HCT116 (cell line): ENCODE data around the gene GINS3. TPM values are rescaled to one million over a fixed set of nuclear protein-coding genes. Genes with fewer than 3 reads are reported as not detected.

ENCODE experiments used
- ATAC-seq: fragments of 200-7000 bp; cut with Tn5 transposase; 2 replicates; pipeline ENCODE4 v1.9.1; 2020; ENCODE audit warnings: mild to moderate bottlenecking, moderate library complexity
- BruUV-seq: library from RNA; stranded (reverse); fragments of 400-500 nt; replicated peaks from 2 replicates; lab custom pipeline; 2021; lab: Mats Ljungman, UMichigan
- CTCF ChIA-PET: fragments of 300-600 bp; sonication (Branson Sonifier 250); formaldehyde crosslinking; loops from one replicate; lab custom pipeline; 2021; ENCODE audit warnings: antibody characterized with exemption; lab: Charles Lee
- POLR2A ChIA-PET: fragments of 300-600, 350-600 bp; sonication (Branson Sonifier 250); formaldehyde crosslinking; loops from one replicate; lab custom pipeline; 2021; ENCODE audit warnings: antibody characterized with exemption; lab: Charles Lee
- RAD21 ChIA-PET, 2 experiments: fragments of 300-600 bp; sonication (Branson Sonifier 250); formaldehyde crosslinking; loops; one replicate each; lab custom pipeline; 2023; ENCODE audit warnings: low total read pairs in 2 of 2; ENCODE audit not compliant: uncharacterized antibody in 2 of 2, unreplicated experiment in 2 of 2, low non-redundant PET in 1 of 2; lab: Charles Lee
- DNase-seq: peaks from one replicate; pipeline ENCODE4 v3.0.0-alpha.2; 2010; ENCODE audit warnings: low read depth, low spot score
- H2AFZ ChIP-seq: fragments of 200-600 bp; shearing (Covaris generic), sonication (generic); 2 replicates; pipeline ENCODE4 v1.6.1; 2017; ENCODE audit warnings: low read depth, mixed run types, mixed read lengths, antibody characterized with exemption, low read length; ENCODE audit not compliant: poor library complexity, severe bottlenecking
- H3K27ac ChIP-seq: 2 replicates; pipeline ENCODE4 v1.5.1; 2012; ENCODE audit warnings: low read depth, low read length
- H3K27me3 ChIP-seq: fragments of 200-600 bp; sonication (generic); 2 replicates; pipeline ENCODE4 v1.6.1; 2016; ENCODE audit warnings: mixed run types, low read length, mixed read lengths; ENCODE audit not compliant: insufficient read depth
- H3K36me3 ChIP-seq, 2 experiments: fragments of 200-500 bp in 1 of 2; fragments of 200-600 bp in 1 of 2; sonication (Bioruptor generic) in 1 of 2; sonication (generic) in 1 of 2; 2 replicates each; pipeline versions ENCODE4 v1.5.1 to v1.6.1; 2014 to 2016; ENCODE audit warnings: low read length in 2 of 2, inconsistent platforms in 1 of 2, mixed read lengths in 1 of 2, mixed run types in 1 of 2; ENCODE audit not compliant: insufficient read depth in 2 of 2, control insufficient read depth in 1 of 2
- H3K4me1 ChIP-seq, 2 experiments: fragments of 200-600 bp in 1 of 2; sonication (generic) in 1 of 2; 2 replicates each; pipeline versions ENCODE4 v1.5.1 to v1.6.1; 2012 to 2017; ENCODE audit warnings: low read length in 2 of 2, inconsistent platforms in 1 of 2, mild to moderate bottlenecking in 1 of 2, mixed read lengths in 1 of 2, mixed run types in 1 of 2, moderate library complexity in 1 of 2; ENCODE audit not compliant: insufficient read depth in 2 of 2, control insufficient read depth in 1 of 2
- H3K4me2 ChIP-seq: fragments of 200-600 bp; sonication (generic); 2 replicates; pipeline ENCODE4 v1.6.1; 2017; ENCODE audit warnings: mixed run types, low read length, mixed read lengths
- H3K4me3 ChIP-seq, 2 experiments: fragments of 200-600 bp in 1 of 2; sonication (generic) in 1 of 2; replicated peaks in 1 of 2; 2 replicates each; pipeline ENCODE4 v1.5.1; 2011 to 2016; ENCODE audit warnings: low read length in 2 of 2, control low read depth in 1 of 2, low read depth in 1 of 2, mild to moderate bottlenecking in 1 of 2, mixed read lengths in 1 of 2, mixed run types in 1 of 2
- H3K79me2 ChIP-seq: fragments of 200-600 bp; sonication (generic); 2 replicates; pipeline ENCODE4 v1.6.1; 2017; ENCODE audit warnings: mild to moderate bottlenecking, mixed run types, low read length, moderate library complexity, mixed read lengths; ENCODE audit not compliant: insufficient read depth
- H3K9ac ChIP-seq: fragments of 200-600 bp; sonication (generic); 2 replicates; pipeline ENCODE4 v1.6.1; 2016; ENCODE audit warnings: low read length, mixed read lengths
- H3K9me2 ChIP-seq: fragments of 200-600 bp; sonication (generic), shearing (Covaris generic); 2 replicates; pipeline ENCODE4 v1.6.1; 2017; ENCODE audit warnings: mixed run types, mild to moderate bottlenecking, moderate library complexity; ENCODE audit not compliant: insufficient read depth
- H3K9me3 ChIP-seq, 2 experiments: fragments of 200-500 bp in 1 of 2; fragments of 200-600 bp in 1 of 2; sonication (Bioruptor generic) in 1 of 2; sonication (generic) in 1 of 2; 2 replicates each; pipeline ENCODE4 v1.6.1; 2014 to 2017; ENCODE audit warnings: low read length in 2 of 2, mixed read lengths in 2 of 2, inconsistent platforms in 1 of 2, low read depth in 1 of 2, mild to moderate bottlenecking in 1 of 2, mixed run types in 1 of 2, moderate library complexity in 1 of 2; ENCODE audit not compliant: control insufficient read depth in 1 of 2, insufficient read depth in 1 of 2
- H4K20me1 ChIP-seq: fragments of 200-600 bp; sonication (generic), shearing (Covaris generic); 2 replicates; pipeline ENCODE4 v1.6.1; 2017; ENCODE audit warnings: mixed run types, mild to moderate bottlenecking, moderate library complexity; ENCODE audit not compliant: insufficient read depth
- CTCF ChIP-seq, 3 experiments: fragments of 200-600 bp in 1 of 3; sonication (generic) in 1 of 3; IDR thresholded peaks in 2 of 3; conservative IDR thresholded peaks in 1 of 3; 2 replicates each; pipeline ENCODE4 v1.5.1; 2012 to 2017; ENCODE audit warnings: low read depth in 2 of 3, low read length in 2 of 3, antibody characterized with exemption in 1 of 3, borderline replicate concordance in 1 of 3, control low read depth in 1 of 3, mild to moderate bottlenecking in 1 of 3, mixed read lengths in 1 of 3, mixed run types in 1 of 3, moderate library complexity in 1 of 3; ENCODE audit not compliant: insufficient read depth in 1 of 3
- EZH2 ChIP-seq: fragments of 200-600 bp; sonication (generic); IDR thresholded peaks from 2 replicates; pipeline ENCODE4 v1.6.1; 2017; ENCODE audit warnings: antibody characterized with exemption, mixed run types
- EZH2phosphoT487 ChIP-seq: fragments of 200-600 bp; IDR thresholded peaks from 2 replicates; pipeline ENCODE4 v1.6.1; 2018; ENCODE audit warnings: antibody characterized with exemption, borderline replicate concordance
- FOSL1 ChIP-seq: IDR thresholded peaks from 2 replicates; pipeline ENCODE4 v1.6.1; 2012; ENCODE audit warnings: low read depth
- JUND ChIP-seq: IDR thresholded peaks from 2 replicates; pipeline ENCODE4 v1.6.1; 2012
- POLR2A ChIP-seq: IDR thresholded peaks from 2 replicates; pipeline ENCODE4 v1.7.0; 2011; ENCODE audit warnings: borderline replicate concordance; ENCODE audit not compliant: insufficient read depth, insufficient read length; ENCODE audit errors: extremely low read depth
- RAD21 ChIP-seq: IDR thresholded peaks from 2 replicates; pipeline ENCODE4 v1.6.1; 2012; ENCODE audit warnings: low read depth, mild to moderate bottlenecking
- REST ChIP-seq: IDR thresholded peaks from 2 replicates; pipeline ENCODE4 v1.6.1; 2012; ENCODE audit warnings: low read depth
- SIN3A ChIP-seq: IDR thresholded peaks from 2 replicates; pipeline ENCODE4 v1.6.1; 2012; ENCODE audit warnings: low read depth
- SP1 ChIP-seq: IDR thresholded peaks from 2 replicates; pipeline ENCODE4 v1.6.1; 2012; ENCODE audit warnings: low read depth
- ZBTB33 ChIP-seq: IDR thresholded peaks from 2 replicates; pipeline ENCODE4 v1.6.1; 2011; ENCODE audit warnings: mild to moderate bottlenecking, low read length, moderate library complexity; ENCODE audit not compliant: insufficient replicate concordance; ENCODE audit errors: extremely low read depth
- intact Hi-C: fragments of 100-400 bp; cut with micrococcal nuclease; formaldehyde crosslinking; loops from 2 replicates; pipeline ENCODE4 v1.10.0; 2022
- total RNA-seq: library from RNA; stranded (reverse); gene quantifications from one replicate; pipeline ENCODE4 v1.2.1, GENCODE V29; 2021; ENCODE audit not compliant: unreplicated experiment

Gene GINS3
- total RNA-seq, 1 experiment from 2014 or later: 12.1 TPM

- Histone ChIP-seq H3K27ac (no peak overlapping the region), H3K4me2 (no peak overlapping the region), H3K36me3 (no peaks in the 10 kb centered on the region), H3K79me2 (no peaks in the 10 kb centered on the region), H2AFZ (no peak overlapping the region), H3K9me2 (no peaks in the 10 kb centered on the region), H3K4me1 (no peaks in the 10 kb centered on the region), H3K4me3 (no peak overlapping the region), H3K27me3 (peaks cover 5% of the 10 kb centered on the region; the same call in 1 of the 2 replicates), H3K9me3 (no peaks in the 10 kb centered on the region), H3K9ac (no peak overlapping the region), H4K20me1 (no peaks in the 10 kb centered on the region)
- ATAC-seq: no peak
- intact Hi-C loops: no loop called here
- no peak for DNase-seq
- TF ChIP-seq POLR2A (no peak), SP1 (no peak), FOSL1 (no peak), ZBTB33 (no peak)
- ChIA-PET CTCF (no interaction called here), POLR2A (no interaction called here), RAD21 (no interaction called here)
- BruUV-seq: no TSS peak
Measured at GRCh38 chr16:58430718-58431117, 38.4 kb downstream of the GINS3 start.

GRCh38 chr16:58433569-58433951, 41.3 kb downstream of the GINS3 start:
- CTCF ChIA-PET: no interaction called here

More at GRCh38 chr16:58433569-58433951, 41.3 kb downstream of the GINS3 start:
- Histone ChIP-seq H3K27ac (no peak overlapping the region), H3K9me2 (no peaks in the 10 kb centered on the region), H3K79me2 (no peaks in the 10 kb centered on the region), H3K36me3 (no peaks in the 10 kb centered on the region), H3K27me3 (peaks cover 5% of the 10 kb centered on the region; the same call in 1 of the 2 replicates), H3K9ac (no peak overlapping the region), H4K20me1 (no peaks in the 10 kb centered on the region), H3K4me2 (no peak overlapping the region), H2AFZ (no peak overlapping the region), H3K9me3 (no peaks in the 10 kb centered on the region), H3K4me1 (no peaks in the 10 kb centered on the region), H3K4me3 (no peak overlapping the region)
- TF ChIP-seq REST: no peak
- no peak for TF ChIP-seq RAD21
- TF ChIP-seq EZH2: no peak
- no peak for TF ChIP-seq CTCF (IDR thresholded peaks at IDR 0.05 in 2 of 3, conservative IDR thresholded peaks at IDR 0.05 in 1 of 3; ENCODE audit: borderline replicate concordance in 1 of 3, insufficient read depth in 1 of 3, low read depth in 2 of 3, low read length in 2 of 3)
- no peak for TF ChIP-seq EZH2phosphoT487
- TF ChIP-seq JUND: no peak
- no peak for TF ChIP-seq SIN3A
- intact Hi-C loops: no loop called here
- ATAC-seq (no peak), DNase-seq (no peak)
- ChIA-PET POLR2A (no interaction called here), RAD21 (no interaction called here)
- no TSS peak for BruUV-seq
